ENCODE measurements around the gene SPECC1L.
A peak's percentile ranks its signal among the peaks of the same experiment; 100 is the strongest.

Gene SPECC1L

GRCh38 chr22:24442352-24442744, 171.7 kb downstream of the SPECC1L start:
- no peak for DNase-seq (ENCODE audit: low read depth)

- no peak for DNase-seq (ENCODE audit: low read depth)
Observed at GRCh38 chr22:24443668-24444067, 173.0 kb downstream of the SPECC1L start.

- DNase-seq (ENCODE audit: low read depth), result no peak
Observed at GRCh38 chr22:24444251-24444650, 173.6 kb downstream of the SPECC1L start.

- DNase-seq (ENCODE audit: low read depth), result no peak
Observed at GRCh38 chr22:24444729-24445466, 174.3 kb downstream of the SPECC1L start.

GRCh38 chr22:24445481-24446259, 175.0 kb downstream of the SPECC1L start:
- no peak for DNase-seq (ENCODE audit: low read depth)

GRCh38 chr22:24446260-24446611, 175.6 kb downstream of the SPECC1L start:
- no peak for DNase-seq (ENCODE audit: low read depth)

GRCh38 chr22:24450610-24451009, 180.0 kb downstream of the SPECC1L start:
- no peak for DNase-seq (ENCODE audit: low read depth)

- DNase-seq (ENCODE audit: low read depth), result no peak
Observed at GRCh38 chr22:24451162-24451561, 180.5 kb downstream of the SPECC1L start.

GRCh38 chr22:24453853-24454252, 183.2 kb downstream of the SPECC1L start:
- DNase-seq (ENCODE audit: low read depth), result no peak

GRCh38 chr22:24455039-24455438, 184.4 kb downstream of the SPECC1L start:
- DNase-seq (ENCODE audit: low read depth), result no peak

- no peak for DNase-seq (ENCODE audit: low read depth)
Observed at GRCh38 chr22:24455751-24456426, 185.3 kb downstream of the SPECC1L start.

- no peak for DNase-seq (ENCODE audit: low read depth)
Observed at GRCh38 chr22:24457894-24458420, 187.3 kb downstream of the SPECC1L start.

GRCh38 chr22:24459911-24460310, 189.3 kb downstream of the SPECC1L start:
- no peak for DNase-seq (ENCODE audit: low read depth)

- DNase-seq (ENCODE audit: low read depth), result no peak
Observed at GRCh38 chr22:24460418-24461089, 189.9 kb downstream of the SPECC1L start.

GRCh38 chr22:24463071-24463760, 192.6 kb downstream of the SPECC1L start:
- no peak for DNase-seq (ENCODE audit: low read depth)

- DNase-seq (ENCODE audit: low read depth), result no peak
Observed at GRCh38 chr22:24465566-24465965, 194.9 kb downstream of the SPECC1L start.

GRCh38 chr22:24465975-24466374, 195.3 kb downstream of the SPECC1L start:
- DNase-seq (ENCODE audit: low read depth), result no peak

GRCh38 chr22:24466716-24467328, 196.2 kb downstream of the SPECC1L start:
- DNase-seq (ENCODE audit: low read depth), result peak; percentile 29

- DNase-seq (ENCODE audit: low read depth), result no peak
Observed at GRCh38 chr22:24467340-24467739, 196.7 kb downstream of the SPECC1L start.
